ENCODE results near the gene IGF1R. TPM values are rescaled to one million over a fixed set of nuclear protein-coding genes. Genes with fewer than 3 reads are reported as not detected.

The IGF1R gene
- total RNA-seq, 1 donor from 2014 or later: 53.7 TPM

DNA sequence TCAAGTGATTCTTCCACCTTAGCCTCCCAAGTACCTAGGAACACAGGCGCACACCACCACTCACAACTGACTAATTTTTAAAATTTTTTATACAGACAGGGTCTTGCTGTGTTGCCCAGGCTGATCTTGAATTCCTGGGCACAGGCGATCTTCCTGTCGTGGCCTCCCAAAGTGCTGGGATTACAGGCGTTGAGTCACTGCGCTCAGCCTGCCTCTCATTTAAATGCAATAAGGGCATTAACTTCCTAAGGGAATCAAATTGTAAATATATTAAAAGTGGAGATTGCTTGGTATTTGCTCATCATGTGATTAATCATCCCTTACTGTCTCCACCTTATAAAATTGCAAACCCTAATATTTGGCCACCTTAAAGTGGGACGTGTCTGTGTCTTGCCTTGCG, 294.1 kb downstream of the IGF1R start:
- no peak for DNase-seq (ENCODE audit: low spot score)

- no peak for DNase-seq (ENCODE audit: low spot score)
Measured at GRCh38 chr15:98943051-98943508, 294.7 kb downstream of the IGF1R start.

GRCh38 chr15:98943601-98944151, 295.3 kb downstream of the IGF1R start:
- peak; percentile 12 for DNase-seq (ENCODE audit: low spot score)

- DNase-seq (ENCODE audit: low spot score): no peak
Measured at GRCh38 chr15:98946301-98947255, 298.2 kb downstream of the IGF1R start.

DNA sequence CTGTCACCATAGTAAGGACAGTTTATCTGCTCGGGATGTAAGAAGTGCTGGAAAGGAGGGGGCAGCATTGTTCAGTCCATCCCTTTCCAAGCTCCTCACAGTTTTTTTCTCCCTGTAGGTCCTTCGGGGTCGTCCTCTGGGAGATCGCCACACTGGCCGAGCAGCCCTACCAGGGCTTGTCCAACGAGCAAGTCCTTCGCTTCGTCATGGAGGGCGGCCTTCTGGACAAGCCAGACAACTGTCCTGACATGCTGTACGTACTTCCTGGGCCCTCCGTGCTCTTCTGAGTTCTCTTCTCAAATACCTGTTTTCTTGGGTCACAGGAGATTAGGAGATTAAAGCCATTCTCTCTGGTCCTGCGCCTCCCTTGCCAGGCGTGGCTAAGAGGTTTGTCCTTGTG, 300.1 kb downstream of the IGF1R start:
- no peak for DNase-seq (ENCODE audit: low spot score)

GRCh38 chr15:98948941-98949340, 300.6 kb downstream of the IGF1R start:
- no peak for DNase-seq (ENCODE audit: low spot score)

DNA sequence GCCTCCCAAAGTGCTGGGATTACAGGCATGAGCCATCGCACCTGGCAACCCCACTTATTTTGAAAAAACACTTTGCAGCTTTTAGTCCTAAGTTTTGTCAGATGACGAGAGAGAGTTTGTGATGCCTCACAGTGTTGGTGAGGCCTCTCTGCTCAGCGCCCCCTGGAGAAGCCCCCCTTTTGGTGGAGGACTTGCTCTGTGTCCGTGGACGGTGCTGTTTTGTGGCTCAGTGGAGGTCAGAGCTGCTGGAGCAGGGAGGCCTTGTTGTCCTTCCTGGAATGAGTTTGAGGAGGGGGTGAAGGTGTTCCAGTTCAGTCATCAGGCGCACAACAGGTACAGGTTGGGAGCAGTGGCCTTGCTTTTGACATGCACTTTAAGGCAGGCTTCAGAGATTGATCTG, 301.3 kb downstream of the IGF1R start:
- no peak for DNase-seq (ENCODE audit: low spot score)

- no peak for DNase-seq (ENCODE audit: low spot score)
Measured at GRCh38 chr15:98950248-98950647, 301.9 kb downstream of the IGF1R start.

GRCh38 chr15:98951004-98951403, 302.7 kb downstream of the IGF1R start:
- no peak for DNase-seq (ENCODE audit: low spot score)

- DNase-seq (ENCODE audit: low spot score): no peak
Measured at GRCh38 chr15:98951493-98952320, 303.4 kb downstream of the IGF1R start.

- DNase-seq (ENCODE audit: low spot score): no peak
Measured at GRCh38 chr15:98952381-98952803, 304.1 kb downstream of the IGF1R start.

DNA sequence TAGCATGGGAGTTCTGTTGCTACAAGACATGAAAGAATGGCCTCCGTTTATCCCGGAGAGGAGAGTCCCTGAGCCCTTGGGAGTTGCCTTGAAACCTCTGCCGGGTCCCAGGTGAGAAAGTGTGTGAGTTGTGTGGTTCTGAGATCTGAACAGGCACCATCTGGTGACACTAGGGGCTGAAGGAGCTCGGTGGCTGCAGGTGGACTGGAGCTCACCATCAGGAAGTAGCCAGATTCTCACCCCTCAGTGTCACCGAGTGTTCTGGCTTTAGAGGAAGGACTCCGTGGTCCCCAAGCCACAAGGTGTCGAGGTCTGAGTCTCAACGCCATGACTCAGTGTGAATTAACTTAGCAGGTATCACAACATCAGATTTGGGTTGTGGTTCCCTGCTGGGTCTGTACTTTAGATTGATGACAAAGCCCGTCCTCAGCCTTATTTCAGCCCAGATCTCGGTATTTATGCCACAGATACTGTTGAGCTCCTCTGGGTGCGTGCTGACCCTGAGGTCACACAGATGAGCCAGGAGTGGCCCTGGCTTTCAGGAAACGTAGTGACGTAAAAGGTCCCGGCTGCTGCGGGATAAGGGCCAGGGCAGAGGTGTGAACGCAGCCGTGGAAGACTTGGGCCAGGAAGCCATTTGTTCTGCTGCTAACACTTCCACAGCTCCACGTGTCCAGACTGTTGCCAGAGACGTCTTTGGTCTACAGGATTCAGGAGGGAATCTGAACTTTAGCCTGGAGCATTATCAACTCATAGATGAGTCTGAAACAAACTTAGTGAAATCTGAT, 304.9 kb downstream of the IGF1R start:
- no peak for DNase-seq (ENCODE audit: low spot score)

DNA sequence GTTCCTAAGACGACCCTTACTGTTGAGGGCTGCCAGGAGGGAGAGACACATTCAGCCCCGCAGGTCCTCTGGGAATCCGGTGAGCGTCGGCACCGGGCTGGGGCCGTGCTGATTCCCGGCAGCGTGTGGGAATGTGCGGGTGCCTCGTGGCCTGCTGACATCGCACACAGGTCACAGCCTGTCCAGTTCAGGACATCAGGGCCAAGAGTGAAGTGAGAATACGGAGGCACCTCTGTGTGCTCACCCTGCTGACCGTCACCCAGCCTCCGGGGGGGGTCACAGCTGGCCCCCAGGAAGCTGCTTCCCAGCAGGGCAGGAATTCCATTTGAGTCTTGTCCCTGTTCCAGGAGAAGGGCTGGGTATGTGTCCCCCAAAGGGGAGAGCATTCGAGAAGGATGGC, 305.6 kb downstream of the IGF1R start:
- no peak for DNase-seq (ENCODE audit: low spot score)

DNA sequence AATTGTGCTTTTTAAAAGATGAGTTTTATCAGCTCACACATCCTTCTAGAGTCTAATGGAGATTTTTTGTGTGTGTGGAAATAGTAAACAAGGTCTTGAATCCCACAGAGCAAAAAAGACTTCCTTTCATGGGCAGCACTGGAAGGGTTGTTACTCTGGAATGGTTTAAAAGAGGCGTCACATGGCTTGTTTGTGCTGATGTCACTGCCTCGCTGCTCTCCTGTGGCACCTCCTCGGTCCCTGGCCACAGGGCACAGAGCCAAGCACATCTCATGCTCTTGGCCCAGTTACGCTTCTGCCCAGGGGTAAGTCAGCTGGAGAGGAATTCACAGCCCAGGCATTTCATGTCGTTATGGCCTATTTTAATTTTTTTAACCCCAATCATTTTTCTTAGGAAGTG, 306.1 kb downstream of the IGF1R start:
- DNase-seq (ENCODE audit: low spot score): peak; percentile 40

GRCh38 chr15:98955331-98955730, 307.0 kb downstream of the IGF1R start:
- DNase-seq (ENCODE audit: low spot score): no peak

GRCh38 chr15:98955961-98956723, 307.8 kb downstream of the IGF1R start:
- no peak for DNase-seq (ENCODE audit: low spot score)

DNA sequence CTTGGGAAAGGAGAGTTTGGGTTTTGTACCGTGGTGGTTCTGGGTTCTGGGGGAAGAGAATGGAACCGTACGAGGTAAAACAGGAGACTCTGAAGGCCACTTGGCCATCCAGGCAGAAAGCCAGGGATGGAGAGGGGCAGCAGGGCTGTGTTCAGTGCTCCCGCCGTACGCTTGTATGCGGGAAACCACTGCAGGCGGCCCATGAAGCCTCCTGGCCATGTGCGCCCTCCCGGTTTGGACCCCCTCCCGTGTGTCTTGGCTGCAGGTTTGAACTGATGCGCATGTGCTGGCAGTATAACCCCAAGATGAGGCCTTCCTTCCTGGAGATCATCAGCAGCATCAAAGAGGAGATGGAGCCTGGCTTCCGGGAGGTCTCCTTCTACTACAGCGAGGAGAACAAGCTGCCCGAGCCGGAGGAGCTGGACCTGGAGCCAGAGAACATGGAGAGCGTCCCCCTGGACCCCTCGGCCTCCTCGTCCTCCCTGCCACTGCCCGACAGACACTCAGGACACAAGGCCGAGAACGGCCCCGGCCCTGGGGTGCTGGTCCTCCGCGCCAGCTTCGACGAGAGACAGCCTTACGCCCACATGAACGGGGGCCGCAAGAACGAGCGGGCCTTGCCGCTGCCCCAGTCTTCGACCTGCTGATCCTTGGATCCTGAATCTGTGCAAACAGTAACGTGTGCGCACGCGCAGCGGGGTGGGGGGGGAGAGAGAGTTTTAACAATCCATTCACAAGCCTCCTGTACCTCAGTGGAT, 308.6 kb downstream of the IGF1R start:
- no peak for DNase-seq (ENCODE audit: low spot score)

DNA sequence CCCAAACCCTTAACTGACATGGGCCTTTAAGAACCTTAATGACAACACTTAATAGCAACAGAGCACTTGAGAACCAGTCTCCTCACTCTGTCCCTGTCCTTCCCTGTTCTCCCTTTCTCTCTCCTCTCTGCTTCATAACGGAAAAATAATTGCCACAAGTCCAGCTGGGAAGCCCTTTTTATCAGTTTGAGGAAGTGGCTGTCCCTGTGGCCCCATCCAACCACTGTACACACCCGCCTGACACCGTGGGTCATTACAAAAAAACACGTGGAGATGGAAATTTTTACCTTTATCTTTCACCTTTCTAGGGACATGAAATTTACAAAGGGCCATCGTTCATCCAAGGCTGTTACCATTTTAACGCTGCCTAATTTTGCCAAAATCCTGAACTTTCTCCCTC, 309.3 kb downstream of the IGF1R start:
- DNase-seq (ENCODE audit: low spot score): no peak

- no peak for DNase-seq (ENCODE audit: low spot score)
Measured at GRCh38 chr15:98958076-98958475, 309.7 kb downstream of the IGF1R start.
